CD4-positive, alpha-beta T cell (primary cell): Measurements from ENCODE around the gene UBE2F. TPM values are rescaled to one million over a fixed set of nuclear protein-coding genes. Genes with fewer than 3 reads are reported as not detected.
A peak's percentile ranks its signal among the peaks of the same experiment; 100 is the strongest.

Experiments used
- ATAC-seq: fragments of 200-7000 bp; cut with Tn5 transposase; one replicate; pipeline ENCODE4 v1.10.0; 2022; ENCODE audit warnings: mild to moderate bottlenecking; ENCODE audit not compliant: poor library complexity
- CTCF ChIA-PET: fragments of 350-600 bp; sonication (Branson Sonifier 250); formaldehyde crosslinking; loops from one replicate; lab custom pipeline; 2021; ENCODE audit warnings: antibody characterized with exemption, inconsistent platforms; lab: Charles Lee
- POLR2A ChIA-PET: fragments of 350-600 bp; sonication (Branson Sonifier 250); formaldehyde crosslinking; loops from one replicate; lab custom pipeline; 2021; ENCODE audit warnings: antibody characterized with exemption, inconsistent platforms; lab: Charles Lee
- DNase-seq, 14 experiments: peaks; one replicate each; pipeline ENCODE4 v3.0.0-alpha.2; 2013 to 2020; ENCODE audit warnings: mixed read lengths in 2 of 14
- H3K27ac ChIP-seq, 2 donors: one replicate each; pipeline versions ENCODE4 v1.5.1 to v1.7.0; 2013; ENCODE audit warnings: low read length in 2 of 2, low read depth in 1 of 2, mild to moderate bottlenecking in 1 of 2
- H3K27me3 ChIP-seq, 2 experiments: 1 replicate in 1 of 2; 2 replicates in 1 of 2; pipeline versions ENCODE4 v1.6.1 to v1.7.0; 2013; ENCODE audit warnings: low read length in 2 of 2, control low read depth in 1 of 2, mild to moderate bottlenecking in 1 of 2, moderate library complexity in 1 of 2; ENCODE audit not compliant: insufficient read depth in 2 of 2, control insufficient read depth in 1 of 2
- H3K36me3 ChIP-seq: one replicate; pipeline ENCODE4 v1.6.1; 2013; ENCODE audit warnings: low read length, control low read depth; ENCODE audit not compliant: insufficient read depth
- H3K4me1 ChIP-seq: one replicate; pipeline ENCODE4 v1.6.1; 2013; ENCODE audit warnings: low read length, control low read depth; ENCODE audit not compliant: insufficient read depth
- H3K4me3 ChIP-seq: one replicate; pipeline ENCODE4 v1.5.1; 2013; ENCODE audit warnings: mild to moderate bottlenecking, low read length, moderate library complexity
- H3K9me3 ChIP-seq, 2 experiments: 1 replicate in 1 of 2; 2 replicates in 1 of 2; pipeline versions ENCODE4 v1.6.1 to v1.7.0; 2013; ENCODE audit warnings: low read length in 2 of 2, mild to moderate bottlenecking in 2 of 2, control low read depth in 1 of 2, moderate library complexity in 1 of 2; ENCODE audit not compliant: control insufficient read depth in 1 of 2, insufficient read depth in 1 of 2
- H3K27ac Mint-ChIP-seq: one replicate; pipeline ENCODE4 v1.8.0; 2020; ENCODE audit warnings: mixed read lengths
- H3K27me3 Mint-ChIP-seq: one replicate; pipeline ENCODE4 v1.8.0; 2021; ENCODE audit warnings: mixed read lengths
- H3K36me3 Mint-ChIP-seq: one replicate; pipeline ENCODE4 v1.8.0; 2021; ENCODE audit warnings: low read depth, mixed read lengths
- H3K4me1 Mint-ChIP-seq: one replicate; pipeline ENCODE4 v1.8.0; 2021; ENCODE audit warnings: low read depth, mixed read lengths
- H3K4me3 Mint-ChIP-seq: one replicate; pipeline ENCODE4 v1.8.0; 2020; ENCODE audit warnings: mild to moderate bottlenecking, mixed read lengths
- H3K9me3 Mint-ChIP-seq: one replicate; pipeline ENCODE4 v1.8.0; 2020; ENCODE audit warnings: mixed read lengths
- CTCF ChIP-seq: fragments of 200-600 bp; IDR thresholded peaks from one replicate; pipeline ENCODE4 v1.8.0; 2022; ENCODE audit warnings: antibody characterized with exemption, mild to moderate bottlenecking
- intact Hi-C, 2 experiments: fragments of 100-400 bp; cut with DNase I in 1 of 2; cut with micrococcal nuclease in 1 of 2; formaldehyde crosslinking; loops; one replicate each; pipeline versions ENCODE4 v1.15.1 to v1.9.0; 2023 to 2025; cut with DNase I, micrococcal nuclease
- total RNA-seq, 174 experiments: library from RNA in 2 of 174; stranded (reverse) in 2 of 174; gene quantifications; one replicate each; pipeline ENCODE4 v1.2.3 and lab custom pipeline; 2021 to 2026

The UBE2F gene
- total RNA-seq, 2 experiments from 2014 or later, result 23.2 to 27.4 TPM

DNA sequence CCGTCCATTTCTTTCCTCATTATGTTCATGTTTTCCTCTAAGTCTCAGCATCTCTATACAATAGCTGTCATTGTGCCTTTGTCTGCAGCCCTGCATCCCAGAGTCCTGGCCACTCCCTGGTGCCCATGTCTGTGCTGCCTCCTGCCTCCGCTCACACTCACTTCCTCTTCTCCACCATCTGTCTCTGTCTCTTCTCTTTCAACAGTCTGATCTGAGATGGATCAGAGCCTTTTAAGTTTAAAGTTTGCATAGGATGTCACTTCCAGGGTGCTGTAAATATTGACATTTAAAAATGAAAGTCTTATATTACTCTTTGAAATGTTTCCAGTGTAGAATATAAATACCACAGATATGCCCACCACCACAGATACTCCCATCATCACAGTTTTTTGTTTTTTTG, 42.7 kb downstream of the UBE2F start:
- CTCF ChIA-PET, result no interaction called here
- Histone ChIP-seq H3K27ac (no peak overlapping the region), H3K4me3 (no peak overlapping the region), H3K4me1 (peaks cover 3% of the 10 kb centered on the region), H3K9me3 (no peaks in the 10 kb centered on the region), H3K36me3 (peaks cover 9% of the 10 kb centered on the region), H3K27me3 (no peaks in the 10 kb centered on the region)
- H3K36me3 Mint-ChIP-seq, result peaks cover 54% of the 10 kb centered on the region
- POLR2A ChIA-PET, result interaction anchor here (0.6 kb wide), 1 partner anchor 339 kb away, joined by 3 read pairs; no protein-coding TSS in a partner anchor
- H3K27me3 Mint-ChIP-seq, result no peaks in the 10 kb centered on the region
- no peak overlapping the region for H3K4me3 Mint-ChIP-seq
- H3K27ac Mint-ChIP-seq, result peak overlapping the region; percentile 6
- DNase-seq, result no peak
- peak; percentile 24 for ATAC-seq
- no peak for TF ChIP-seq CTCF
- H3K4me1 Mint-ChIP-seq, result peaks cover 55% of the 10 kb centered on the region
- intact Hi-C loops, result loop anchor here in 1 of 2 experiments (5.0 kb wide), 1 partner anchor 42 kb away; the partner anchor contains the start of gene UBE2F
- no peaks in the 10 kb centered on the region for H3K9me3 Mint-ChIP-seq

- TF ChIP-seq CTCF, result no peak
- no peak for ATAC-seq
- Mint-ChIP-seq H3K4me3 (no peak overlapping the region), H3K27me3 (no peaks in the 10 kb centered on the region), H3K9me3 (no peaks in the 10 kb centered on the region), H3K4me1 (peaks cover 51% of the 10 kb centered on the region), H3K36me3 (peaks cover 48% of the 10 kb centered on the region), H3K27ac (no peak overlapping the region)
- CTCF ChIA-PET, result no interaction called here
- Histone ChIP-seq H3K36me3 (peaks cover 9% of the 10 kb centered on the region), H3K27ac (no peak overlapping the region), H3K9me3 (no peaks in the 10 kb centered on the region), H3K27me3 (no peaks in the 10 kb centered on the region), H3K4me3 (no peak overlapping the region), H3K4me1 (peaks cover 3% of the 10 kb centered on the region)
- POLR2A ChIA-PET, result interaction anchor here (0.6 kb wide), 1 partner anchor 33 kb away, joined by 3 read pairs; no protein-coding TSS in a partner anchor
- DNase-seq, result no peak
- intact Hi-C loops, result no loop called here
These were observed 43.8 kb downstream of the UBE2F start for GRCh38 chr2:238010572-238010971.

DNA sequence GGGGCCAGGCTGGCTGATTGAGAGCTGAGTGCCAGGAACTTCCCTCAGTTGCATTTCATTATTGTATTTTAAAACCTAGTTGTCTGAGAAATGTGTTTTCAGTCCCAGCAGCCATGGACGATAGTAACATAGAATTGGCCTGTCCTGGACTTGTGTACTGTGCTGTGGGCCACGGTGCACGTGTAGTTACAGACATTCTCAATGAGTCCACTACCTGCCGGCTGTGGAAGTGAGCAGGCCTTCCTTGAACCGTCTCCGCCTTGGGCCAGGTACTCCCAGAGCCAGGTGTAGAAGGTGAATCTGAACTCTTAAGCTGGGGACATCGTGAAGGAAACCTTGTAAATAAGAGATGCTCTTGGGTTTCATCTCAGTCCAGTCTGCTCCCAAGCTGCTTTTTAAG, 47.0 kb downstream of the UBE2F start:
- ATAC-seq, result no peak
- H3K9me3 ChIP-seq, result no peaks in the 10 kb centered on the region
- POLR2A ChIA-PET, result no interaction called here
- CTCF ChIA-PET, result no interaction called here
- intact Hi-C loops, result no loop called here
- H3K4me3 ChIP-seq, result no peak overlapping the region
- no peak for TF ChIP-seq CTCF
- peaks cover 31% of the 10 kb centered on the region for H3K36me3 ChIP-seq
- H3K27me3 Mint-ChIP-seq, result no peaks in the 10 kb centered on the region
- no peaks in the 10 kb centered on the region for H3K27me3 ChIP-seq
- peaks cover 55% of the 10 kb centered on the region for H3K36me3 Mint-ChIP-seq
- peaks cover 25% of the 10 kb centered on the region for H3K4me1 Mint-ChIP-seq
- no peak overlapping the region for H3K27ac ChIP-seq
- no peak for DNase-seq
- H3K9me3 Mint-ChIP-seq, result no peaks in the 10 kb centered on the region
- H3K4me1 ChIP-seq, result peaks cover 6% of the 10 kb centered on the region
- H3K4me3 Mint-ChIP-seq, result no peak overlapping the region
- H3K27ac Mint-ChIP-seq, result no peak overlapping the region
